ENCODE data around the gene CFI.
A peak's percentile ranks its signal among the peaks of the same experiment; 100 is the strongest.

CFI gene

GRCh38 chr4:109801895-109802319 is at the start of gene CFI:
TSS of gene CFI (minus strand) at chr4:109801999. CDS start at chr4:109801971, 28 bp downstream.
- no peak for DNase-seq

DNA sequence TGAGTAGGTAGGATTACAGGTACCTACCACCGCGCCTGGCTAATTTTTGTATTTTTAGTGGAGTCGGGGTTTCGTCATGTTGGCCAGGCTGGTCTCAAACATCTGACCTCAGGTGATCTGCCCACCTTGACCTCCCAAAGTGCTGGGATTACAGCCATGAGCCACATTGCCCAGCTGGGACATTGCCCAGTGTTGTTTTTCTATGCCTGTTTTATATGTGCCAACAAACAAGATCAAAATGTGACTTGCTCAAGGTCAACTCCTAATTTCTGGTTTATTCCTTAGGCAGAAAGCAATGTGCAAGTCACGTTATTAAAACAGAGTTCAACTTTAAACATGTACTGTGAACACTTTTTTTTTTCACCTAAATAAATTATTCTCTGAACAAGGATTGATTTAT is 48.8 kb upstream of the CFI start:
- no peak for DNase-seq

DNA sequence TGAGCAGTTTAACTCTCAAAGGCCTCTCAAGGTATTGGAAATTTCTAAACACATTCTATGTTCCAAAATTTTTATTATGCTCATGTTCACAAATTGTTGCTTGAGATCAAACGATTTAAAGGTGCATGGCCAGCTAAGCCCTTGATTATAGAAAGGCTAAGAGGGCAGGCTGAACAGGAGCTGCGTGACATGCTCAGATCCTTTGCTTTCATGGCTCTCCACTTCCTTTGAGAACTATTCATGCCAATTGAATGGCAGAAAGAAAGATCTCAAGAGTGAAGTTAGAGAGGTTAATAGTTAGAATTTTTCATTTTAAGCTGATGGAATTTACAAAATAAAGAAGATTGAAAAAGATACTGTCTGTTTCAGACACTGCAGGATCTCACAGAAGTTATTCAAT is 46.7 kb upstream of the CFI start:
- no peak for DNase-seq

DNA sequence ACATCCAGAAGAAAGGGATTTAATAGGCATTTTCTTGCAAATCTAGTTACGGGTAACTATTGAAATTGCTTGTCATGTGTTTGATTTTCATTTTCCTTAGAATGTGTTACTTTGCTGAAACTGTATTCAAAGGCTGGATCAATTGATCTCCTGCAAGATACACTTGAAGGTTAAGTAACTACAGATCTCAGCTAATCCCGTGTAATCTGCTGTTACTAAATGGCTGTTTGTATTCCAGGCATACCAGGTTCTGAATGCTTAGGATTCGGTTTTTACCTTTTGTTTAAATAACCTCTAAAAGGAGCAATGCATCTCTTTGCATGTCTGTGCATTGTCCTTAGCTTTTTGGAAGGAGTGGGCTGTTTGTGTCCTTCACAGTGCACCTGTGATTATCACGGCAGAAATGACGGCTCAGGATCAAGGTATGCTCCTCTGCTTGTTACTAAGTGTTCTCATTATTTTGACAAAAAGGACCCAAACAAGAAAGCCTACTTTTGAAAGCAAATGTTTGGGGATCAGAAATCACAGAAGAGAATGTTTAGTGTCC is 46.2 kb upstream of the CFI start, which contains the start of gene LRIT3:
LRIT3 (plus strand) TSS at position 212 of the 547 bp plus-strand sequence; CDS start at position 307, 95 bp downstream.
- DNase-seq = no peak

DNA sequence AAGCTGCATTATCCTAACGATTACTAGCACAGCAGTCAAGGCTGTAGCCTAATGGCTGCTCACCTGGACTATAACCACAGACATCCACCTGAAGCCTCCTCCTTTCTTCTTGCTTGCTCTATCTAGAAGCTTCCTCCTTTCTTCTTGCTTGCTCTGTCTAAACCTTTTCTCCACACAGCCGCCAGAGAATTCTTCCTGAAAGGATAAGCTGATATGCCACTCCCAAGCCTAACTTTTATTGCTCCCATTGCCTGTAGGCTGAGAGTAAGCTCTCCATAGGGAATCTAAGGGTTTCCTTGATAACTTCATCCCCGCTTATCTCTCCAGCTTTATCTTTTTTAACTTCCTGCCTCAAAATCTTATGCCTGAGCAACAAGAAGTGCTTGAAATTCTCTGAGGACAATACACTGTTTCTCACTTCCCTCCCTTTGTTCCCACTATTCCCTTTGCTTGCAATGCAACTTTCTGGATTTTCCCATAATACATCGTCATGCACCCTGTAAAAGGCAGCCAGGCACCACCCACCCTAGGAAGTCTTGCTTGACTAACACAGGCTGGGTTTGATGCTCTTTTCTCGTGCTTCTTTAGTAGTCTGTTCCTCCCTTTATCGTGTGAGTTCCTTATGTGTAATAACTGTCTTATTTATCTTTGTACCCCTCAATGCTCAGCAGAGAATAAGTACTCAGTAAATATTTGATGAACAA is 44.7 kb upstream of the CFI start:
- no peak for DNase-seq

DNA sequence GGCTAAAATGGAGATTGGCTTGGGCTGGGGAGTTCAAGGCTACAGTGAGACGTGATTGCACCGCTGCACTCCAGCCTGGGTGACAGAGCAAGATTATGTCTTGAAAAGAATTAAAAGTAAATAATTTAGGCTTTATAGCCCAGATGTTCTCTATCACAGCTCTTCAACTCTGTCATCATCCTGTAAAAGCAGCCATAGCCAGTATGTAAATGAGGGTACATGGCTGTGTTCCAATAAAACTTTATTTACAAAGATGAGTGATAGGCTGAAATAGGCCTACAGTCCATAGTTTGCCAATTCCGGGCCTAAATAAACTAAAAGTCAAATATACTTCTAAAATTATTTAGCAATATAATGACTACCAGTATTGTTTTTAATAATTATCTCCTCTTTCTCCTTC is 35.2 kb upstream of the CFI start:
- no peak for DNase-seq

- DNase-seq = no peak
Measured at GRCh38 chr4:109833756-109834155, 32.0 kb upstream of the CFI start.

DNA sequence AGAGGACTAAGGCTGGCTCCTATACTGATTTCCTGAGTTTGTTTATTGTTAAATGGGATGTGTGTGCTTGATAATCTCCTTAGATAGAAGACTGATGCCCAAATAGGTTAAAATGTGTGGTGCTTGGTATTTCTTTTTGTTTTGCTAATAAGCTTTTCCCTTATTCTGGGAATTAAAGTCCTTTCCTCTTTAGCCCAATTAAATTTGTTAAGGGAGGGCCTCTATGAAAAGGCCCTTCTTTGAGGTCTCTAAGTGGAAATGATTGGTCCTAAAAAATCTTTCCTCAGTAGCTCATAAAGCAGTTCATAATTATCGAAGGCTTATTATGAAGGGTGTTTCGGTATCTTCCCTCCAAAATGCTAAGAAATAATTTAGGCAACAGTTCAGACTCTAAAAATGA is 25.9 kb upstream of the CFI start, which contains the start of gene RRH:
RRH (plus strand) TSS at position 301 of the 400 bp plus-strand sequence; CDS start at position 357, 56 bp downstream.
- no peak for DNase-seq

DNA sequence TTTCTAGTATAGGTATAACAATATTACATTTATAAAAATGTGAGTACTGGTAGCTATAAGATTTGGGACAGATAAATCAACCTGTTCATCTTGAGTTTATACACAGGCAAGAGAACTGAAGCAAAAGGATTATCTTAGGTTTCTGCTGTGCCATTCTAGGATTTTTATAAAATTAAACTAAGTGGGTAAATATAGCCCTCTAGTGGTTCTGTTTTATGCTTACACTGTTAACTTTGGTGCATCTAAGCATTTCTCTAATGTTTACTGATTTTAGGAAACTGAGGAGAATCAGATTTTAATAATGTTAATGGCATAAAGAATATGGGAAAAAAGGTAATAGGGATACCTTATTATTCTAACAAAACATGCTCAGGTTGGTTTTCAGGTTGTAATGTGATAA is 24.9 kb upstream of the CFI start:
- no peak for DNase-seq

DNA sequence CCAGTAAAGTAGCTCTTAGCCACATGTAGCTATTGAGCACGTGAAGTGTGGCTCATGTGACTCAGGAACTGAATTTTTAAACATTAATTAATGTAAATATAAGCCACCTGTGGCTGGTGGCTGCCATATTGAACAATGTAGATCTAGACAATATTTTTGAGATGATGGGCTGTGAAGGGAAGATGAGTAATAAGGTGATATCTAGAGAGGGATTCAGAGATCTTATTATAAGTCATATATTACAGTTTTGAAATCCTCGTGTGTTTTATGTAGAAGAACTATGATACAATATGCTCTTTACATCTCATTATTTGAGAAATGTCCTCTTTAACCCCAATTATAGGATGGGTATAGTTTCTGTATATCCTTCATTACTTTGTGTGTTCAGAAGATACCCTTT is 19.4 kb upstream of the CFI start:
- no peak for DNase-seq

DNA sequence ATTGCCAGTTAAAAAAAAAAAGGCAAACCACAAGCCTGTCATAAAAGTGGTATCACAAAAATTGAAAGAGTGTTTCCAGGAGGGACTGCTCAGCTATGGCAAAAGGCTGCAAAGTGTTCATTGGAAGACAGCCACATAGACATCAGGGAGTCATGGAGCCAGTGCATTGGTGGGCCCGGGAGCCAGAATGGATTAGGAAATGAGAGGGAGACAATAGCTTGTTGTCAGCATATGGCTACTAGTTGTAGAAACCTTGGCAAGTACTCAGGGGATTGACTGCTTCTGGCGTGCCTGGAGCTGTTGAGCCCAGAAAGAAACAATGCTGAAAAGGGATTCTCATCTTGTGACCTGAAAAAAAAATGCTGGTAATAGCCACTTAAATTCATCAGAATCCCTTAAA is 18.8 kb upstream of the CFI start:
- DNase-seq = no peak

DNA sequence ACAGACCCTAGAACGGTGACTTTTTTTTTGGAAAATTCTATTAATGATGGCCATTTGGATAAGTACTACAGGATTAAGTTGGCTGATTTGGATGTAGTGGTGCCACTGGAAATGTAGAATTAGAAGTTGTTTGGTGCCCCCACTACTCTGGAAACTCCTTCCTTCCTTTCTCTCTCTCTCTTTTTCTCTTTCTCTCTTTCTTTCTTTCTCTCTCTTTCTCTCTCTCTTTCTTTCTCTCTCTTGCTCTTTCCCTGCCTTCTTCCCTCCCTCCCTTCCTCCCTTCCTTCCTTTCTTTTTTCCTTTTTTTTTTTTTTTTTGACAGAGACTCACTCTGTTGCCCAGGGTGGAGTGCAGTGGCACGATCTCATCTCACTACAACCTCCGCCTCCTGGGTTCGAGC is 16.5 kb upstream of the CFI start:
- no peak for DNase-seq

DNA sequence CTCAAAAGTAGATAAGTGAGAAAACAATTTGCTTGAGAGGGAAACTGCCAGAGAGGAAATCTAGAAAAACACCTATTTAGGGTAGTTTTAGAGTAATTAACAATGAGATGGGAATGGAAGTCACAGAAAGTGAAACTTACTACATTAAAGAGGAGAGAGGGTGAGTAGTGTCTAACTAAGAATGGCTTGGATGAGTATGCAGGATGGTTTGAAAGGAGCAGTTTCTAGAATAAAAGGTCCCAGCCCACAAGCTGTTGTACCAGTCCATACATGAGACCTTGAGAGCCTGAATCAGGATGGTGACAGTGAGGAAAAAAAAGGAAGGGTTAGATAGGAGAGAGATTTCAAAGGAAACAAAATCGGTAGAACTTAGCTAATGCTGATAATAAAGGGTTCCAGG is 15.1 kb upstream of the CFI start:
- DNase-seq = no peak

GRCh38 chr4:109816082-109816442 is 14.3 kb upstream of the CFI start:
- no peak for DNase-seq

- DNase-seq = peak; percentile 66
Measured at GRCh38 chr4:109815151-109816081, 13.6 kb upstream of the CFI start, which contains the start of gene GAR1. TSS of gene GAR1 (plus strand) at chr4:109815762. CDS start at chr4:109816165, 403 bp downstream.

GRCh38 chr4:109811707-109812106 is 9.9 kb upstream of the CFI start:
- DNase-seq = no peak

- no peak for DNase-seq
Measured at GRCh38 chr4:109810552-109811387, 9.0 kb upstream of the CFI start.

- DNase-seq = no peak
Measured at GRCh38 chr4:109809655-109810054, 7.9 kb upstream of the CFI start.

- no peak for DNase-seq
Measured at GRCh38 chr4:109803924-109804571, 2.2 kb upstream of the CFI start.

GRCh38 chr4:109801099-109801789 is 555 bp downstream of the CFI start:
- DNase-seq = no peak

- no peak for DNase-seq
Measured at GRCh38 chr4:109798866-109799265, 2.9 kb downstream of the CFI start.

Data from NCI-H774 (cell line).